M059J (cell line): ENCODE data around the gene ALOXE3. TPM values are rescaled to one million over a fixed set of nuclear protein-coding genes. Genes with fewer than 3 reads are reported as not detected.
"Not testable (repeated sequence)": the region's sequence is repeated elsewhere in the genome, so short reads cannot be mapped to it uniquely, and the experiment has no call there.

ENCODE experiments used
- DNase-seq: peaks from one replicate; pipeline ENCODE4 v3.0.0-alpha.2; 2012; ENCODE audit warnings: low read depth
- total RNA-seq: library from RNA; depleted of rRNA; stranded (reverse); fragments of >200 nt; shearing (Covaris generic); gene quantifications from 2 replicates; pipeline ENCODE4 v1.2.3, GENCODE V29; 2014

Gene ALOXE3
- total RNA-seq, 1 experiment from 2014 or later, result 0.44 TPM

GRCh38 chr17:8072341-8072728, 46.0 kb downstream of the ALOXE3 start:
- DNase-seq, result no peak

- no peak for DNase-seq
Measured at GRCh38 chr17:8071496-8071895, 46.8 kb downstream of the ALOXE3 start.

GRCh38 chr17:8069587-8069860, 48.8 kb downstream of the ALOXE3 start:
- no peak for DNase-seq

GRCh38 chr17:8068736-8069586, 49.4 kb downstream of the ALOXE3 start:
- DNase-seq, result no peak

- no peak for DNase-seq
Measured at GRCh38 chr17:8067806-8068205, 50.5 kb downstream of the ALOXE3 start.

- DNase-seq, result peak; percentile 26
Measured at GRCh38 chr17:8066841-8067775, 51.2 kb downstream of the ALOXE3 start.

- no peak for DNase-seq
Measured at GRCh38 chr17:8064561-8065019, 53.7 kb downstream of the ALOXE3 start.

GRCh38 chr17:8063761-8064534, 54.4 kb downstream of the ALOXE3 start:
- DNase-seq, result no peak

- DNase-seq, result peak; percentile 23
Measured at GRCh38 chr17:8062807-8063483, 55.4 kb downstream of the ALOXE3 start.

GRCh38 chr17:8062435-8062806, 55.9 kb downstream of the ALOXE3 start:
- peak; percentile 39 for DNase-seq

GRCh38 chr17:8061851-8062250, 56.5 kb downstream of the ALOXE3 start:
- DNase-seq, result not testable (repeated sequence)

GRCh38 chr17:8060274-8060673, 58.0 kb downstream of the ALOXE3 start:
- DNase-seq, result peak; percentile 64

GRCh38 chr17:8059131-8059530, 59.2 kb downstream of the ALOXE3 start:
- no peak for DNase-seq

- DNase-seq, result peak; percentile 72
Measured at GRCh38 chr17:8057691-8058114, 60.6 kb downstream of the ALOXE3 start.

- no peak for DNase-seq
Measured at GRCh38 chr17:8056976-8057625, 61.2 kb downstream of the ALOXE3 start.

GRCh38 chr17:8056232-8056975, 61.9 kb downstream of the ALOXE3 start:
- DNase-seq, result peak; percentile 50

- no peak for DNase-seq
Measured at GRCh38 chr17:8055851-8056231, 62.5 kb downstream of the ALOXE3 start.

GRCh38 chr17:8053600-8053999, 64.7 kb downstream of the ALOXE3 start:
- peak; percentile 9 for DNase-seq

GRCh38 chr17:8052256-8053252, 65.8 kb downstream of the ALOXE3 start:
- DNase-seq, result no peak
